SH-SY5Y (cell line): ENCODE measurements around the gene TFPT.

ENCODE experiments used
- GATA2 ChIP-seq: IDR thresholded peaks from 2 replicates; pipeline ENCODE4 v1.6.1; 2011; ENCODE audit warnings: mild to moderate bottlenecking, low read depth, low read length
- GATA3 ChIP-seq: IDR thresholded peaks from 2 replicates; pipeline ENCODE4 v1.6.1; 2011; ENCODE audit warnings: low read depth, mild to moderate bottlenecking, low read length, moderate library complexity

- TF ChIP-seq GATA2: no peak
- TF ChIP-seq GATA3: no peak
These were observed 41.5 kb upstream of the TFPT start for GRCh38 chr19:54156953-54157352.
